ENCODE measurements around the gene HTD2. TPM values are rescaled to one million over a fixed set of nuclear protein-coding genes. Genes with fewer than 3 reads are reported as not detected.

Gene HTD2
- total RNA-seq, 1 donor from 2014 or later = 7.3 TPM

DNA sequence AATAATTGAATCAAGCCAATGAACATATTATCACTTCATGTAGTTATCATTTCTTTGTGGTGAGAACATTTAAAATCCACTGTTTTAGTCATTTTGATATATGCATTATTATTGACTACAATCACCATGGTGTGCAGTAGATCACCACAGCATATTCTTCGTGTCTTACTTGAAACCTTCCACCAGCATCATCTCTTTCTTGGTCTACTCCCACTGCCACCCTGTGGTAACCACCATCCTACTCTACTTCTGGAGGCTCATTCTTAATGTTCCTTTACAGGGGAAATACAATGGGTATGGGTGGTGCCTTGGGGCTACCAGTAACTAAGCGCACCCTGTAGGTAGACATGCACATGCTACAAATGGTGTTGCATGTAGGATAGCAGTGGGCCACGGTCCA is 51.8 kb downstream of the HTD2 start:
- no peak for DNase-seq (ENCODE audit: low read depth)
- H3K4me3 ChIP-seq (ENCODE audit: low read depth, low read length) = no peak overlapping the region
- TF ChIP-seq, protein P1, sequence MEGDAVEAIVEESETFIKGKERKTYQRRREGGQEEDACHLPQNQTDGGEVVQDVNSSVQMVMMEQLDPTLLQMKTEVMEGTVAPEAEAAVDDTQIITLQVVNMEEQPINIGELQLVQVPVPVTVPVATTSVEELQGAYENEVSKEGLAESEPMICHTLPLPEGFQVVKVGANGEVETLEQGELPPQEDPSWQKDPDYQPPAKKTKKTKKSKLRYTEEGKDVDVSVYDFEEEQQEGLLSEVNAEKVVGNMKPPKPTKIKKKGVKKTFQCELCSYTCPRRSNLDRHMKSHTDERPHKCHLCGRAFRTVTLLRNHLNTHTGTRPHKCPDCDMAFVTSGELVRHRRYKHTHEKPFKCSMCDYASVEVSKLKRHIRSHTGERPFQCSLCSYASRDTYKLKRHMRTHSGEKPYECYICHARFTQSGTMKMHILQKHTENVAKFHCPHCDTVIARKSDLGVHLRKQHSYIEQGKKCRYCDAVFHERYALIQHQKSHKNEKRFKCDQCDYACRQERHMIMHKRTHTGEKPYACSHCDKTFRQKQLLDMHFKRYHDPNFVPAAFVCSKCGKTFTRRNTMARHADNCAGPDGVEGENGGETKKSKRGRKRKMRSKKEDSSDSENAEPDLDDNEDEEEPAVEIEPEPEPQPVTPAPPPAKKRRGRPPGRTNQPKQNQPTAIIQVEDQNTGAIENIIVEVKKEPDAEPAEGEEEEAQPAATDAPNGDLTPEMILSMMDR (conservative IDR thresholded peaks at IDR 0.05; ENCODE audit: low read depth, low read length) = no peak

DNA sequence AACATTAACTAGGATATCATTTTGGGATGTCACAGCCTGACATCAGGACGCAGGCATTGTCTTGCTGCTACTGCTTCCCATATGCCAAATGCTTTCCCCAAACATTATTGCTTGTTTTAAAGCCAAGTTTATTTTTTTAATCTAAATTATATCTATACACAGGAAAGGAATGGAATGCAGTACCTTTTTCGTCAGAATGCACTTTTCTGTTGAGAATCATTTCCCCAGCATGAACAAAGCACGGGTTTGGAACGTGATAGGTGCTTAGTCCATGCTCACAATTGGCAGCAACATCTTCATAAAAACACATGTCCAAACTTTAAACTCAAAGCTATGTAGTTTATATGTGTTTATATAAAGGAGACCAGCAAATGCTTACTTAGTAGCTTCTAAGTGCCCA is 52.5 kb downstream of the HTD2 start:
- H3K4me3 ChIP-seq (ENCODE audit: low read depth, low read length) = no peak overlapping the region
- TF ChIP-seq, protein P1 (conservative IDR thresholded peaks at IDR 0.05; ENCODE audit: low read depth, low read length) = no peak
- DNase-seq (ENCODE audit: low read depth) = no peak

DNA sequence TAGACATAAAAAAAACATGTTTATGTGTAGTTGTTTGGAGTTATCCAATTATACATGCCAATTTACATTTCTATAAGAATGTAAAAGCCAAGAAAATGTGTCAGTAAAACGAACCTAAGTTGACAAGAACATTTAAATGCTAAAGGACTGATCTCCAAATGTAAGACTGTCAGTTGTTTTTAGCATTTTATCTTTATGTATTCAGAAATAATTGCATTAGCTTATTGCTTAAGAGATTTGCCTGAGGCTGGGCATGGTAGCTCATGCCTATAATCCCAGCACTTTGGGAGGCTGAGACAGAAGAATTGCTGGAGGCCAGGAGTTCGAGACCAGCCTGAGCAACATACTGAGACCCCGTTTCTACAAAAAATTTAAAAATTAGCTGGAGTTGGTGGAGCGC is 53.3 kb downstream of the HTD2 start:
- H3K4me3 ChIP-seq (ENCODE audit: low read depth, low read length) = no peak overlapping the region
- no peak for DNase-seq (ENCODE audit: low read depth)
- TF ChIP-seq, protein P1 (conservative IDR thresholded peaks at IDR 0.05; ENCODE audit: low read depth, low read length) = no peak

DNA sequence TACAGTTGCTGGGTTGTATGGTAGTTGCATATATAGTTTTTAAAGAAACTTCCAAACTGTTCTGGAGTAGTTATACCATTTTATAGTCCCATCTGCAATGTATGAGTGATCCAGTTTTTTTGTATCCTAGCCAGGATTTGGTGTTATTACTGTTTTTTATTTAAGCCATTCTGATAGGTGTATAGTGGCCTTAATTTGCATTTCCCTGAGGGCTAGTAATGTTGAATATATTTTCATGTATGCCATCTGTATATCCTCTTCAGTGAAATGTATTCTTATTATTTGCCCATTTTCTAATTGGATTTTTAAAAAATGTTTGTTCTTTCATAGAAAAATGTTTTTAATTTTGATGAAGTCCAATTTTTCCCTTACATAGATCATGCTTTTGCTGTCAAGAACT is 55.5 kb downstream of the HTD2 start:
- TF ChIP-seq, protein P1 (conservative IDR thresholded peaks at IDR 0.05; ENCODE audit: low read depth, low read length) = no peak
- DNase-seq (ENCODE audit: low read depth) = no peak
- no peak overlapping the region for H3K4me3 ChIP-seq (ENCODE audit: low read depth, low read length)

DNA sequence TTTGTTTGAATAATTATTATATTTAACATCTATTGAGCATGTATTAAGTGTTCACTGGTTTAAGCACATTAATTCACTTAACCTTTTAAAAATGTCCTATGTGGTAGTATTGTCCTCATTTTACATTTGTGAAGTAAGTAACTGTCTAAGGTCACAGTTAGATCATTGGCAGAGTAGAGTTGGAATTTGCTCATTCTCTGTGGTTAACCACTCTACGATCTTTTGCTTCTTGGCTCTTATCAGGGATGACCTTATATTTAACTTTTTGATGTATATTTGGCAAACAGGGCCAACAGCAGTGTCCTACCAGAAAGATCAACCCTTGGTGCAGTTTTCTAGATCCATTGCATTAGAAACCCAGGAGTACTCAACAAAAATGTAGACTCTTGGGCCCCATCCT is 60.4 kb downstream of the HTD2 start:
- DNase-seq (ENCODE audit: low read depth) = no peak
- TF ChIP-seq, protein P1 (conservative IDR thresholded peaks at IDR 0.05; ENCODE audit: low read depth, low read length) = no peak
- no peak overlapping the region for H3K4me3 ChIP-seq (ENCODE audit: low read depth, low read length)

DNA sequence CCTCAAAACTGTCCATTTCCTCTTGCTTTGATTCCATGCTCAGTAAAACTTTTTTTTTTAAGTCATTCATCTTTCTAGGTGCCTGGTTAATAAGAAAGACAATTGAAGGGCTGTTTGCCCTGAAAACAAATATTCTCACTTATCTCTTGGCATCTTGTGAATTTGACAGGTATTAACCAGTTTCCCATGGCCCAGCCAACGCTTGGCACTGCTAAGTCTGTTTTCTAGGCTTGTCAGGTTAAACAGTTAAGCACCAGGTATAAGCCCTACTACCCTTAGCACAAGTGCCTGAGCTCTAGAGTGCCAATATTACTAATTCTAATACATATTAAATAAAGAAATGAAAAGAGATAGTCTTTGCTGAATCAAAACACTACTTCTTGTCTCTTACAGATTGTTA is 62.7 kb downstream of the HTD2 start:
- no peak overlapping the region for H3K4me3 ChIP-seq (ENCODE audit: low read depth, low read length)
- TF ChIP-seq, protein P1 (conservative IDR thresholded peaks at IDR 0.05; ENCODE audit: low read depth, low read length) = no peak
- no peak for DNase-seq (ENCODE audit: low read depth)

Other genes with a start within 250 kb of the HTD2 start
- gene DNASE1L3, start 95.5 kb upstream of the HTD2 start, total RNA-seq = not detected in 2 replicates
- 2.4 and 6.4 TPM in 2 replicates for gene ABHD6, start 68.7 kb upstream of the HTD2 start, total RNA-seq
- 7.6 and 14.8 TPM in 2 replicates for gene RPP14, start 275 bp upstream of the HTD2 start, total RNA-seq
- gene PXK, start 26.4 kb downstream of the HTD2 start, total RNA-seq = 10.1 and 12.4 TPM in 2 replicates
- gene PDHB, start 127.3 kb downstream of the HTD2 start, total RNA-seq = 99.5 and 103 TPM in 2 replicates
- 7.7 and 7.9 TPM in 2 replicates for gene KCTD6, start 185.6 kb downstream of the HTD2 start, total RNA-seq
- 0.51 and 1.7 TPM in 2 replicates for gene ACOX2, start 230.7 kb downstream of the HTD2 start, total RNA-seq